HepG2 (cell line): Measurements from ENCODE around the gene ZMIZ1. TPM values are rescaled to one million over a fixed set of nuclear protein-coding genes. Genes with fewer than 3 reads are reported as not detected.

Experiments used
- AHDC1 ChIP-seq: sonication (generic); formaldehyde crosslinking; IDR thresholded peaks from 2 replicates; pipeline ENCODE4 v1.5.1; 2020; ENCODE audit warnings: mild to moderate bottlenecking, missing genetic modification reagents, borderline replicate concordance
- JUN ChIP-seq: sonication (generic); formaldehyde crosslinking; IDR thresholded peaks from 2 replicates; pipeline ENCODE4 v1.4.0; 2020; ENCODE audit warnings: mild to moderate bottlenecking, missing genetic modification reagents
- MBNL3 ChIP-seq: fragments of 250-450 bp; sonication (Bioruptor Pico); conservative IDR thresholded peaks from 2 replicates; pipeline ENCODE4 v1.8.0; 2022; ENCODE audit warnings: mild to moderate bottlenecking, inconsistent platforms
- PHF20 ChIP-seq: sonication (generic); formaldehyde crosslinking; IDR thresholded peaks from 2 replicates; pipeline ENCODE4 v1.5.0; 2020; ENCODE audit warnings: mild to moderate bottlenecking, missing genetic modification reagents
- PHF5A ChIP-seq: IDR thresholded peaks from one replicate; pipeline ENCODE4 v1.6.1; 2018; ENCODE audit warnings: low read depth, missing genetic modification reagents; ENCODE audit not compliant: unreplicated experiment
- PITX1 ChIP-seq: sonication (generic); formaldehyde crosslinking; IDR thresholded peaks from 2 replicates; pipeline ENCODE4 v1.5.1; 2020; ENCODE audit warnings: mild to moderate bottlenecking, missing genetic modification reagents
- RXRA ChIP-seq: sonication (generic); formaldehyde crosslinking; IDR thresholded peaks from 2 replicates; pipeline ENCODE4 v1.5.1; 2020; ENCODE audit warnings: missing genetic modification reagents
- SATB2 ChIP-seq: sonication (generic); formaldehyde crosslinking; IDR thresholded peaks from 2 replicates; pipeline ENCODE4 v1.5.0; 2020; ENCODE audit warnings: missing genetic modification reagents
- SETDB1 ChIP-seq: sonication (generic); formaldehyde crosslinking; IDR thresholded peaks from 2 replicates; pipeline ENCODE4 v1.5.1; 2020; ENCODE audit warnings: missing genetic modification reagents, mild to moderate bottlenecking, borderline replicate concordance
- SRSF4 ChIP-seq: fragments of 200-400 bp; formaldehyde crosslinking; IDR thresholded peaks from one replicate; pipeline ENCODE4 v1.6.1; 2018; ENCODE audit warnings: mild to moderate bottlenecking, low read depth, low read length, moderate library complexity; ENCODE audit not compliant: poor library complexity, severe bottlenecking
- ZMYM3 ChIP-seq: sonication (generic); formaldehyde crosslinking; IDR thresholded peaks from 2 replicates; pipeline ENCODE4 v1.5.1; 2020; ENCODE audit warnings: mild to moderate bottlenecking, missing genetic modification reagents
- ZNF282 ChIP-seq: fragments of 450-650 bp; IDR thresholded peaks from 2 replicates; pipeline ENCODE4 v1.6.1; 2018; ENCODE audit not compliant: partially characterized antibody
- polyA plus RNA-seq, 8 experiments: library from polyadenylated mRNA; depleted of rRNA in 3 of 8; stranded (reverse) in 7 of 8; unstranded in 1 of 8; fragments of >200 nt; fragmentation: Illumina TruSeq in 4 of 8; extraction: Trizol in 4 of 8; gene quantifications; 2 replicates each; pipeline versions ENCODE4 v1.2.1 to v1.2.3, GENCODE V29; 2011 to 2016; ENCODE audit warnings: low read depth in 4 of 8, missing spikeins in 1 of 8, mixed read lengths in 1 of 8; ENCODE audit not compliant: insufficient read depth in 1 of 8
- total RNA-seq, 5 experiments: library from RNA; depleted of rRNA; stranded (reverse); fragments of >200 nt; fragmentation: Illumina TruSeq; extraction: Trizol; gene quantifications; 2 replicates each; pipeline ENCODE4 v1.2.3, GENCODE V29; 2016; ENCODE audit warnings: low read depth in 1 of 5
- TF ChIP-seq, protein P1 (sequence below): sonication (generic); formaldehyde crosslinking; IDR thresholded peaks from 2 replicates; pipeline ENCODE4 v1.4.0; 2020; ENCODE audit warnings: missing genetic modification reagents, mild to moderate bottlenecking, borderline replicate concordance
- TF ChIP-seq, protein P2 (sequence below): sonication (generic); formaldehyde crosslinking; IDR thresholded peaks from 2 replicates; pipeline ENCODE4 v1.4.0; 2020; ENCODE audit warnings: missing genetic modification reagents

ZMIZ1 gene
- total and polyA plus RNA-seq, 2 of the 13 experiments (the other 11 are each of a cell fraction or from before 2014, with no cell fraction given) = 5.3 to 10.2 TPM

DNA sequence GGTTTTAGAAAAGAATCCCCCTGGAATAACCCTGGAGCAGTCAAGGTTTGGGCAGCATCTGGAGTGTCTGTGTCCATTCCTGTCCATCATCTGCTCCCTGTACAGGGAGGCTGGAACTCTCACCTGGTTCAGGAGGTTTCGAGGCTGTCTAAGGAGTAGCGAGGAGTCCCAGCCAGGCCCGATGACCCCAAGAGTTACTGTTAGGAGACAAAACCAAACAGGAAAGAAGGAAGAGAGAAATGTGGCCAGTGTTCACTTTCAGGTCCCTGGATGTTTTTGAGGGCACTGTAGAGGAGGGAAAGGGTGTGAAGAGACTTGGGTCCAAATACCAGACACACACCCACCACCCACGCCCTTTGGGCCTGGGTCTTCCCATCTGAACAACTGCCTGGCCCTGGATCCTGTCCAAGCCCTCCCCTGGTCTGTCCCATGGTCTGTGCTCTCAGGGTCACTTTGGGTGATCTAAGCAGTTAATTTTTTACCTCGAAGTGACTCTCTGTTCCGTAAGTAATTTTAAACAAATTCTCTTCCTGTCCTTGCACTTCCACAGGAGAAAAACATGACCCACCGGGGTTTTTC lies 117.1 kb downstream of the ZMIZ1 start (continued):
- TF ChIP-seq AHDC1 (no peak; the same call in 1 of the 2 replicates), PITX1 (CRISPR knock-in tag) (no peak), ZMYM3 (CRISPR knock-in tag) (no peak), MBNL3 (CRISPR knock-in tag) (no peak), RXRA (CRISPR knock-in tag) (peak; percentile 74; the same call in 1 of the 2 replicates), JUN (0 out of 2 replicates have a peak, but pooled peaks have one; percentile 35), SRSF4 (no peak), SETDB1 (no peak), SATB2 (CRISPR knock-in tag) (no peak), PHF20 (CRISPR knock-in tag) (no peak), ZNF282 (no peak), PHF5A (CRISPR knock-in tag) (no peak)
- TF ChIP-seq, protein P1, sequence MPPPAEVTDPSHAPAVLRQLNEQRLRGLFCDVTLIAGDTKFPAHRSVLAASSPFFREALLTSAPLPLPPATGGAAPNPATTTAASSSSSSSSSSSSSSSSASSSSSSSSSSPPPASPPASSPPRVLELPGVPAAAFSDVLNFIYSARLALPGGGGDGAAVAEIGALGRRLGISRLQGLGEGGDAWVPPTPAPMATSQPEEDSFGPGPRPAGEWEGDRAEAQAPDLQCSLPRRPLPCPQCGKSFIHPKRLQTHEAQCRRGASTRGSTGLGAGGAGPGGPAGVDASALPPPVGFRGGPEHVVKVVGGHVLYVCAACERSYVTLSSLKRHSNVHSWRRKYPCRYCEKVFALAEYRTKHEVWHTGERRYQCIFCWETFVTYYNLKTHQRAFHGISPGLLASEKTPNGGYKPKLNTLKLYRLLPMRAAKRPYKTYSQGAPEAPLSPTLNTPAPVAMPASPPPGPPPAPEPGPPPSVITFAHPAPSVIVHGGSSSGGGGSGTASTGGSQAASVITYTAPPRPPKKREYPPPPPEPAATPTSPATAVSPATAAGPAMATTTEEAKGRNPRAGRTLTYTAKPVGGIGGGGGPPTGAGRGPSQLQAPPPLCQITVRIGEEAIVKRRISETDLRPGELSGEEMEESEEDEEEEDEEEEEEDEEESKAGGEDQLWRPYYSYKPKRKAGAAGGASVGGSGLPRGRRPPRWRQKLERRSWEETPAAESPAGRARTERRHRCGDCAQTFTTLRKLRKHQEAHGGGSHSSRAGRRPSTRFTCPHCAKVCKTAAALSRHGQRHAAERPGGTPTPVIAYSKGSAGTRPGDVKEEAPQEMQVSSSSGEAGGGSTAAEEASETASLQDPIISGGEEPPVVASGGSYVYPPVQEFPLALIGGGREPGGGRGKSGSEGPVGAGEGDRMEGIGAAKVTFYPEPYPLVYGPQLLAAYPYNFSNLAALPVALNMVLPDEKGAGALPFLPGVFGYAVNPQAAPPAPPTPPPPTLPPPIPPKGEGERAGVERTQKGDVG = no peak
- TF ChIP-seq, protein P2, sequence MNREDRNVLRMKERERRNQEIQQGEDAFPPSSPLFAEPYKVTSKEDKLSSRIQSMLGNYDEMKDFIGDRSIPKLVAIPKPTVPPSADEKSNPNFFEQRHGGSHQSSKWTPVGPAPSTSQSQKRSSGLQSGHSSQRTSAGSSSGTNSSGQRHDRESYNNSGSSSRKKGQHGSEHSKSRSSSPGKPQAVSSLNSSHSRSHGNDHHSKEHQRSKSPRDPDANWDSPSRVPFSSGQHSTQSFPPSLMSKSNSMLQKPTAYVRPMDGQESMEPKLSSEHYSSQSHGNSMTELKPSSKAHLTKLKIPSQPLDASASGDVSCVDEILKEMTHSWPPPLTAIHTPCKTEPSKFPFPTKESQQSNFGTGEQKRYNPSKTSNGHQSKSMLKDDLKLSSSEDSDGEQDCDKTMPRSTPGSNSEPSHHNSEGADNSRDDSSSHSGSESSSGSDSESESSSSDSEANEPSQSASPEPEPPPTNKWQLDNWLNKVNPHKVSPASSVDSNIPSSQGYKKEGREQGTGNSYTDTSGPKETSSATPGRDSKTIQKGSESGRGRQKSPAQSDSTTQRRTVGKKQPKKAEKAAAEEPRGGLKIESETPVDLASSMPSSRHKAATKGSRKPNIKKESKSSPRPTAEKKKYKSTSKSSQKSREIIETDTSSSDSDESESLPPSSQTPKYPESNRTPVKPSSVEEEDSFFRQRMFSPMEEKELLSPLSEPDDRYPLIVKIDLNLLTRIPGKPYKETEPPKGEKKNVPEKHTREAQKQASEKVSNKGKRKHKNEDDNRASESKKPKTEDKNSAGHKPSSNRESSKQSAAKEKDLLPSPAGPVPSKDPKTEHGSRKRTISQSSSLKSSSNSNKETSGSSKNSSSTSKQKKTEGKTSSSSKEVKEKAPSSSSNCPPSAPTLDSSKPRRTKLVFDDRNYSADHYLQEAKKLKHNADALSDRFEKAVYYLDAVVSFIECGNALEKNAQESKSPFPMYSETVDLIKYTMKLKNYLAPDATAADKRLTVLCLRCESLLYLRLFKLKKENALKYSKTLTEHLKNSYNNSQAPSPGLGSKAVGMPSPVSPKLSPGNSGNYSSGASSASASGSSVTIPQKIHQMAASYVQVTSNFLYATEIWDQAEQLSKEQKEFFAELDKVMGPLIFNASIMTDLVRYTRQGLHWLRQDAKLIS (CRISPR knock-in tag) = no peak
